T-helper 2 cell treated with Interferon-gamma antibody and Interleukin-4, amounts not matched to agents 5 μg/mL and 100 μg/mL, for 36 hours (primary cell): ENCODE measurements around the gene JAZF1.

Experiments used
- DNase-seq: peaks from one replicate; pipeline ENCODE4 v3.0.0; 2021; ENCODE audit warnings: low spot score
- H3K27ac Mint-ChIP-seq: one replicate; pipeline ENCODE4 v1.8.0; 2021; ENCODE audit warnings: mild to moderate bottlenecking, mixed read lengths
- H3K27me3 Mint-ChIP-seq: one replicate; pipeline ENCODE4 v1.8.0; 2021; ENCODE audit warnings: low read depth, mixed read lengths
- H3K36me3 Mint-ChIP-seq: one replicate; pipeline ENCODE4 v1.8.0; 2021; ENCODE audit warnings: low read depth, mixed read lengths
- H3K4me1 Mint-ChIP-seq: one replicate; pipeline ENCODE4 v1.8.0; 2021; ENCODE audit warnings: low read depth, mixed read lengths
- H3K4me3 Mint-ChIP-seq: one replicate; pipeline ENCODE4 v1.8.0; 2022; ENCODE audit warnings: mild to moderate bottlenecking, moderate library complexity, mixed read lengths
- H3K9me3 Mint-ChIP-seq: one replicate; pipeline ENCODE4 v1.8.0; 2021; ENCODE audit warnings: mixed read lengths

Gene JAZF1

GRCh38 chr7:27810186-27810585 is 370.4 kb downstream of the JAZF1 start:
- peaks cover 14% of the 10 kb centered on the region for H3K36me3 Mint-ChIP-seq
- DNase-seq, result no peak
- no peaks in the 10 kb centered on the region for H3K9me3 Mint-ChIP-seq
- H3K27me3 Mint-ChIP-seq, result no peaks in the 10 kb centered on the region
- H3K4me1 Mint-ChIP-seq, result no peaks in the 10 kb centered on the region
- H3K27ac Mint-ChIP-seq, result no peak overlapping the region
- H3K4me3 Mint-ChIP-seq, result no peak overlapping the region

- Mint-ChIP-seq H3K4me1 (no peaks in the 10 kb centered on the region), H3K36me3 (peaks cover 9% of the 10 kb centered on the region), H3K27me3 (no peaks in the 10 kb centered on the region), H3K4me3 (no peak overlapping the region), H3K27ac (no peak overlapping the region), H3K9me3 (no peaks in the 10 kb centered on the region)
- DNase-seq, result no peak
These were observed 372.0 kb downstream of the JAZF1 start for GRCh38 chr7:27808626-27809025.

DNA sequence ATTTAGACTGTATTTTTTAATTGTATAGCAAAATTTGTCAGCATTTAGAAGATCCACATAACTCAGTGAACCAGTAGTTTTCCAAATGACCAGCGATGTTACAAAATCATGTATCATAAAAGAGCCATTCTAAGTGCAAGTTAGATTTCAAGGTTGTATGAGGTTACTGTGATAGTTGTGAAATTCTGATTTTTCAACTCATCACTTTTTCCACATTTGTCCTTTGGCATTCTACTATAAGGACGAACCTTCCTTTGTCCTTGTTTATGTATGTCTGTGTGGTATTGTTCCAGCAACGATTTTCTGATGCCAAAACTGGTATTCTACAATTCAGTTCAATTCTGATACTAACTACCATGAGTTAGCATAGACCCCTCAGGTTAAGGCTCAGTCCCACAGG is 376.5 kb downstream of the JAZF1 start:
- H3K36me3 Mint-ChIP-seq, result peaks cover 9% of the 10 kb centered on the region
- H3K27ac Mint-ChIP-seq, result no peak overlapping the region
- no peak for DNase-seq
- no peaks in the 10 kb centered on the region for H3K9me3 Mint-ChIP-seq
- no peak overlapping the region for H3K4me3 Mint-ChIP-seq
- no peaks in the 10 kb centered on the region for H3K27me3 Mint-ChIP-seq
- H3K4me1 Mint-ChIP-seq, result no peaks in the 10 kb centered on the region

DNA sequence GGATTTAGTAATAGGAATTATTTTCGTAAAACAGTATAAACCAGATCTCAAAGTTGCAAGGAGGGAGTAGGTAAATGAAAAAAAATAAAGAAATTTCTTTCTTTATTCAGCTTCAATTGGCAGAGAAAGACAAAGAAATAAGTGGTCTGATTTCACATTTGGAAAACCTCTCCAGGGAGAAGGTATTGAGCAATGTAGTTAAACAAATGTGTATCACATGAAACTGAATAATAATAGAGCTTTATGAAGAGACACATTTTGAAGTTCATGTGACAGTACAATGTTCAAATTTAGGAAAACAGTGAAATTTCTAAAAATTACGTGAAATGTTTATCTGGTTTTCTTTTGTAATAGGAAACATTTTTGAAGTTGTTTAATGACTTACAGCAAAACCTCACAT is 377.6 kb downstream of the JAZF1 start:
- Mint-ChIP-seq H3K4me3 (no peak overlapping the region), H3K27me3 (no peaks in the 10 kb centered on the region), H3K27ac (no peak overlapping the region)

DNA sequence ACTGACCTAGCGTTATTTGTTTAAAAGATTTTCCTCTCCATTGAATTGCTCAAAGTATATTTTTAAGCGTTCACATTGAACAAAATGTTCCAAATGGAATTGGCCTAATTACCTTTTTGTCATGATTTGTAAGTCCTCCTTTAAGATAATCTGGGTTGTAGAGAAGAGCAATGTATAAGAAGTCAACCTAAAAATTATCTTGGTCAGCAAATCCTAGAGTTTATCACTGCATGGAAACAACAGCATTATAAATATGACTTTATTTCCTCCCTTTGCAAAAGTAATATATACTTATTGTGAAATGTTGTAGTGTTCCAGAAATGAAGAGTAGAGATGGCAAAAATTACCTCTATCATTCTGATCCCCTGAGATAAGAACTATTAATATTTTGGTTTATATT is 381.4 kb downstream of the JAZF1 start:
- no peak for DNase-seq
- Mint-ChIP-seq H3K36me3 (peaks cover 26% of the 10 kb centered on the region), H3K9me3 (no peaks in the 10 kb centered on the region), H3K27ac (no peak overlapping the region), H3K27me3 (no peaks in the 10 kb centered on the region), H3K4me3 (no peak overlapping the region), H3K4me1 (peaks cover 4% of the 10 kb centered on the region)

More for the DNA sequence above, 377.6 kb downstream of the JAZF1 start:
- H3K36me3 Mint-ChIP-seq, result peaks cover 10% of the 10 kb centered on the region
- DNase-seq, result no peak
- peaks cover 2% of the 10 kb centered on the region for H3K4me1 Mint-ChIP-seq
- H3K9me3 Mint-ChIP-seq, result no peaks in the 10 kb centered on the region

DNA sequence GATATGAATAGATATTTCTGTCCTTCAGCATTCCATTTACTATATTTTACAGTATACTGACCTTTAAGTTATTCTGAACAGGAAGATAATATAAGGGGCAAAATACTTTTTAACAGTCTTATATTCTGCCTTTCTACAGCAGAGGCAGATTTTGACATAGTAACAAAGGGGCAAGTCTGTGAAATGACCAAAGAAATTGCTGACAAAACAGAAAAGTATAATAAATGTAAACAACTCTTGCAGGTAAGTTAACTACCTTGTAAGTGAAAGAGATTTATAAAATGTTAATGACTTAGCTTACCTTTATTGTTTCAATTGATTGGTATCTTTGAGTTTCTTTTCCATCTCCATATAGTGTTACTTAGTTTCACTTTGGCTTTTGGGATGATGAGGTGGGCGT is 384.6 kb downstream of the JAZF1 start:
- no peak for DNase-seq
- Mint-ChIP-seq H3K27ac (no peak overlapping the region), H3K36me3 (peaks cover 30% of the 10 kb centered on the region), H3K27me3 (no peaks in the 10 kb centered on the region), H3K9me3 (no peaks in the 10 kb centered on the region), H3K4me3 (no peak overlapping the region), H3K4me1 (peaks cover 4% of the 10 kb centered on the region)

DNA sequence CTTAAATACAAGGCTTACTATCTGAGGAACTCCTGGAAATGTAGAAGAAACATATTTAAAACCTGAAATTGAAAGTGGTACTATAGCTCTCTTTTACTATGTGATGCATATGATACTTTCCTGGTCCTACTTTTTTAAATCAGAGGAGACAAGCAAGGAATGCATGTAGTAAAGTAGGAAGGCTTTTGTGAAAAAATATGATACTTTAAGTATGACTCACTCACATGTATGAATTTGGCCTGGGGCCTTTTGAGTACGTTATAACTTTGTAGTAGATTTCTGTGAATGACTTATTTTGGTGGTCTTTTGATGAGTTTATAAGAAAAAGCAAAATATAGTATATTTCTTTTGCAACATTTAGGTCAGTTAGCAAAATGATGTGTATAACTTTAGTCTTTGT is 386.8 kb downstream of the JAZF1 start:
- no peaks in the 10 kb centered on the region for H3K27me3 Mint-ChIP-seq
- peaks cover 4% of the 10 kb centered on the region for H3K4me1 Mint-ChIP-seq
- no peak for DNase-seq
- no peak overlapping the region for H3K27ac Mint-ChIP-seq
- no peak overlapping the region for H3K4me3 Mint-ChIP-seq
- H3K36me3 Mint-ChIP-seq, result peaks cover 28% of the 10 kb centered on the region
- no peaks in the 10 kb centered on the region for H3K9me3 Mint-ChIP-seq

GRCh38 chr7:27788437-27788836 is 392.2 kb downstream of the JAZF1 start:
- no peaks in the 10 kb centered on the region for H3K27me3 Mint-ChIP-seq
- no peak for DNase-seq
- H3K9me3 Mint-ChIP-seq, result no peaks in the 10 kb centered on the region
- H3K4me3 Mint-ChIP-seq, result no peak overlapping the region
- peaks cover 3% of the 10 kb centered on the region for H3K4me1 Mint-ChIP-seq
- peaks cover 26% of the 10 kb centered on the region for H3K36me3 Mint-ChIP-seq
- H3K27ac Mint-ChIP-seq, result no peak overlapping the region

DNA sequence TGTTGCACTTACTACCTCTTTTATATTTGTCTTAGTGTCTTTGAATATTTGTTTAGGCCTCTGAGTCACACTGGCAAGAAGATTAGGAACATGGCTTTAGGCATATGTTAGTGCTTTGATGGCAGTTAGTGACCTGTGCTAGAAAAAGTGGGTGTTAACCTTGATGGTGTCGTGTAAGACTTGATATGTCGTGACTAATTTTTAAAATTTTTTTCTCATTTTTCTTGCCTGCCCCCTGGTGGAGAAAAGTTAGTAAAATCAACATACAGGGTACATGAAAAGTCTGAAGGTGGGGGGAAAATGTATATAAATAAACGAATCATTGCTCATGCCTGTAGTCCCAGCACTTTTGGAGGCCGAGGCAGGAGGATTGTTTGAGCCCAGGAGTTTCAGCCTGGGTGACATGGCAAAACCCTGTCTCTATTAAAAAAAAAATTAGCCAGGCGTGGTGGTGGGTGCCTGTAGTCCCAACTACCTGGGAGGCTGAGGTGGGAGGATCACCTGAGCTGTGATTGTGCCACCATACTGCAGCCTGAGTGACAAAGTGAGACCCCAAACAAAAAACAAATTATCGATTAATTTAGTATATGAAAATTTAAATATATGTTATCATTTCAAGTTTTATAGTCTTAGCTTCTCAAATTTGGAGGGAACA is 396.1 kb downstream of the JAZF1 start:
- DNase-seq, result peak; percentile 7
- Mint-ChIP-seq H3K9me3 (no peaks in the 10 kb centered on the region), H3K36me3 (peaks cover 20% of the 10 kb centered on the region), H3K27me3 (no peaks in the 10 kb centered on the region), H3K4me1 (peaks cover 5% of the 10 kb centered on the region), H3K27ac (no peak overlapping the region), H3K4me3 (no peak overlapping the region)

DNA sequence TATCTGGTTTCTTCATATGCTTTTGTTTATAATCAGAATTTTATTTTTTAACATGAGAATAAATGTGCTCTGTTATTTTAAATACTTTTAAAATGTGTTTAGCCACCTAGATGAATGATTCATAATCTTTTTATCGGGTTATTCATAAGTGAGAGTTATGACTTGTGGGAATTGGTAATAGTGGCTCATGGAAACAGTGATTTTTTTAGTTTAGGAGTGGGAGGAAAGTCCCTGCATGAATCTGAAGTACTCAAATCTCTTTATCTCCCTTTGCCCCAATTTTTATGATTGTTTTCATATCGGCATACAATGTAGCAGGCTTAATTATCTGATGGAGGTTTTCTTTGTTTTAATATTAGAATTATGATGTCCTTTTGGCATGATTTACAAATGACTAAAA is 397.7 kb downstream of the JAZF1 start:
- H3K4me1 Mint-ChIP-seq, result peaks cover 5% of the 10 kb centered on the region
- peaks cover 19% of the 10 kb centered on the region for H3K36me3 Mint-ChIP-seq
- H3K9me3 Mint-ChIP-seq, result no peaks in the 10 kb centered on the region
- no peaks in the 10 kb centered on the region for H3K27me3 Mint-ChIP-seq
- no peak for DNase-seq
- no peak overlapping the region for H3K27ac Mint-ChIP-seq
- H3K4me3 Mint-ChIP-seq, result no peak overlapping the region

DNA sequence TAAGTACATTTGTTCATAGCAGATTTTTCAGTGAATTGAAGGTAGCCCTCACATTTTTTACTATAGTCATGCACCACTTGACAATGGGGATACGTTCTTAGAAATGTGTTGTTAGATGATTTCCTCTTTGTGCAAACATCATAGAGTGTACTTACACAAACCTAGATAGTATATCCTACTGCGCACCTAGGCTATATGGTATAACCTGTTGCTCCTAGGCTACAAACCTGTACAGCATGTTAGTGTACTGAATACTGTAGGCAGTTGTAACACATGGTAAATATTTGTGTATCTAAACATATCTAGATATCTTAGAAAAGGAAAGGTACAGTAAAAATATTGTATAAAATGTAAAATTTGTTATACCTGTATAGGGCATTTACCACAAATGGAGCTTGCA is 399.4 kb downstream of the JAZF1 start:
- H3K4me3 Mint-ChIP-seq, result no peak overlapping the region
- DNase-seq, result no peak
- no peaks in the 10 kb centered on the region for H3K27me3 Mint-ChIP-seq
- H3K36me3 Mint-ChIP-seq, result peaks cover 14% of the 10 kb centered on the region
- no peak overlapping the region for H3K27ac Mint-ChIP-seq
- H3K9me3 Mint-ChIP-seq, result no peaks in the 10 kb centered on the region
- peaks cover 8% of the 10 kb centered on the region for H3K4me1 Mint-ChIP-seq
